Natural killer cell treated with Interleukin-12 subunit alpha and Interleukin-12 subunit beta and Interleukin-15 and Interleukin-18, amount 100 ng/mL, for 72 hours (primary cell): Measurements from ENCODE around the gene EEF1AKMT4. TPM values are rescaled to one million over a fixed set of nuclear protein-coding genes. Genes with fewer than 3 reads are reported as not detected.
"Not testable (repeated sequence)": the region's sequence is repeated elsewhere in the genome, so short reads cannot be mapped to it uniquely, and the experiment has no call there.

ENCODE experiments used
- ATAC-seq, 2 donors: fragments of 150-1000 bp; cut with Tn5 transposase in 1 of 2; sonication (Bioruptor Pico), chemical (Tn5 transposase) in 1 of 2; 2 replicates each; pipeline ENCODE4 v1.10.0; 2021
- DNase-seq: peaks from one replicate; pipeline ENCODE4 v3.0.0; 2022; ENCODE audit warnings: low spot score
- H3K27ac Mint-ChIP-seq, 2 donors: 1 replicate in 1 of 2; 2 replicates in 1 of 2; pipeline ENCODE4 v1.8.0; 2022; ENCODE audit warnings: mixed read lengths in 2 of 2, mild to moderate bottlenecking in 1 of 2, moderate library complexity in 1 of 2
- H3K27me3 Mint-ChIP-seq, 2 donors: 1 replicate in 1 of 2; 2 replicates in 1 of 2; pipeline ENCODE4 v1.8.0; 2022; ENCODE audit warnings: mixed read lengths in 2 of 2
- H3K36me3 Mint-ChIP-seq: one replicate; pipeline ENCODE4 v1.8.0; 2022; ENCODE audit warnings: mixed read lengths
- H3K4me1 Mint-ChIP-seq, 2 donors: 1 replicate in 1 of 2; 2 replicates in 1 of 2; pipeline ENCODE4 v1.8.0; 2022; ENCODE audit warnings: low read depth in 2 of 2, mixed read lengths in 2 of 2, mild to moderate bottlenecking in 1 of 2
- H3K4me3 Mint-ChIP-seq: one replicate; pipeline ENCODE4 v1.8.0; 2022; ENCODE audit warnings: mixed read lengths
- H3K9me3 Mint-ChIP-seq: 2 replicates; pipeline ENCODE4 v1.8.0; 2022; ENCODE audit warnings: mixed read lengths
- total RNA-seq, 2 donors: library from RNA; stranded (reverse); gene quantifications; one replicate each; pipeline ENCODE4 v1.2.3, GENCODE V29; 2022

The EEF1AKMT4 gene
- total RNA-seq, 2 donors from 2014 or later, result 11.9 to 16.8 TPM

- Mint-ChIP-seq H3K9me3 (no peaks in the 10 kb centered on the region), H3K4me3 (peak overlapping the region; percentile 57), H3K27ac (no peak overlapping the region), H3K4me1 (peaks cover 19 to 26% of the 10 kb centered on the region in 2 donors), H3K27me3 (peaks cover 0 to 10% of the 10 kb centered on the region in 2 donors), H3K36me3 (no peaks in the 10 kb centered on the region)
- ATAC-seq (no peak), DNase-seq (no peak)
Measured at GRCh38 chr3:184259396-184259877, 10.0 kb downstream of the EEF1AKMT4 start.

GRCh38 chr3:184259878-184260723 lies 10.6 kb downstream of the EEF1AKMT4 start:
- Mint-ChIP-seq H3K4me1 (peaks cover 19 to 26% of the 10 kb centered on the region in 2 donors), H3K27me3 (peaks cover 0 to 10% of the 10 kb centered on the region in 2 donors), H3K27ac (peak overlapping the region; percentile 47 to 76), H3K9me3 (no peaks in the 10 kb centered on the region), H3K4me3 (peak overlapping the region; percentile 89), H3K36me3 (no peaks in the 10 kb centered on the region)
- ATAC-seq (peak; percentile 54 to 67), DNase-seq (no peak)

DNA sequence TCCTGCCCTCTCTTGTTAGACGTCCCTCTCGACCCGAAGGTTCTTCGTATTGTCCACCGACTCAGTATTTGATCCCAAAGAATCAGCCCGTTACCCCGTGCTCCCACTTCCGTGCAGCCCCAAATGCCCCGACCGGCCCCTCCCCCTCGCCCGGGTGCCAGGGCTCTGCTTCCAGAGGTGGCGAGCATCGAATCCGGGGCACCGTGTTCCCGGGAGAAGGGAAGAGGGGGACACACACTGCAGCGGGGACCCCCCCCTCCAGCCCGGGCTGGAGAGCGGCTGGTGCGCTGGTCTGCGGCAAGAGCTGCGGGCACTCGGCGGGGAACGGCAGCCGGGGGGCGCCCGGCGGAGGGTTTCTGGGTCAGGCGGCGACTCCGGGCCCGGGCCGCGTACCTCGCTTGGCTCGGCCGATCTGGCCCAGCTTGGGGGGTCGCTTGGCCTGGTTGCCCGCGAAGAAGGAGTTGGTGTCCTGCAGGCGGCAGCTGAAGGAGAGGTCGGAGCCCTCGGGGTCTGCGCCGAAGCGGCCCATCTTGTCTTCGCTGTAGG lies 11.3 kb downstream of the EEF1AKMT4 start:
- Mint-ChIP-seq H3K9me3 (no peaks in the 10 kb centered on the region), H3K4me1 (peaks cover 19 to 23% of the 10 kb centered on the region in 2 donors), H3K27ac (peak overlapping the region; percentile 47 to 76), H3K27me3 (peaks cover 0 to 10% of the 10 kb centered on the region in 2 donors), H3K36me3 (no peaks in the 10 kb centered on the region), H3K4me3 (peak overlapping the region; percentile 89)
- no peak for DNase-seq
- ATAC-seq, result peak in 1 of 2 donors; percentile 1

GRCh38 chr3:184261270-184261853 lies 11.9 kb downstream of the EEF1AKMT4 start, which contains the start of gene CAMK2N2:
CAMK2N2 (minus strand) TSS chr3:184261553; CDS start chr3:184261285, 268 bp downstream.
- H3K27me3 Mint-ChIP-seq, result peaks cover 0 to 12% of the 10 kb centered on the region in 2 donors
- H3K4me1 Mint-ChIP-seq, result peaks cover 19 to 23% of the 10 kb centered on the region in 2 donors
- no peaks in the 10 kb centered on the region for H3K9me3 Mint-ChIP-seq
- H3K4me3 Mint-ChIP-seq, result peak within 1 kb of the TSS; percentile 90
- DNase-seq (peak; percentile 84), ATAC-seq (peak; percentile 82 to 89)
- no peaks in the 10 kb centered on the region for H3K36me3 Mint-ChIP-seq
- peak within 1 kb of the TSS; percentile 47 to 76 for H3K27ac Mint-ChIP-seq

- Mint-ChIP-seq H3K4me3 (peak overlapping the region; percentile 90), H3K4me1 (peaks cover 19 to 23% of the 10 kb centered on the region in 2 donors), H3K9me3 (no peaks in the 10 kb centered on the region), H3K36me3 (no peaks in the 10 kb centered on the region), H3K27me3 (peaks cover 3 to 13% of the 10 kb centered on the region in 2 donors), H3K27ac (peak overlapping the region; percentile 17)
- ATAC-seq (peak; percentile 25 to 34), DNase-seq (no peak)
Measured at GRCh38 chr3:184261854-184262763, 12.6 kb downstream of the EEF1AKMT4 start.

- Mint-ChIP-seq H3K9me3 (no peaks in the 10 kb centered on the region), H3K27me3 (peaks cover 8 to 17% of the 10 kb centered on the region in 2 donors), H3K36me3 (no peaks in the 10 kb centered on the region), H3K4me3 (peak overlapping the region; percentile 90), H3K4me1 (peaks cover 19 to 23% of the 10 kb centered on the region in 2 donors), H3K27ac (no peak overlapping the region)
- ATAC-seq, result no peak
- no peak for DNase-seq
Measured at GRCh38 chr3:184262764-184263179, 13.3 kb downstream of the EEF1AKMT4 start.

GRCh38 chr3:184267249-184267648 lies 17.8 kb downstream of the EEF1AKMT4 start:
- H3K27ac Mint-ChIP-seq, H3K36me3 Mint-ChIP-seq, H3K9me3 Mint-ChIP-seq, H3K4me3 Mint-ChIP-seq, H3K4me1 Mint-ChIP-seq, DNase-seq, ATAC-seq: not testable (repeated sequence)
- peaks cover 11 to 17% of the 10 kb centered on the region in 2 donors for H3K27me3 Mint-ChIP-seq

DNA sequence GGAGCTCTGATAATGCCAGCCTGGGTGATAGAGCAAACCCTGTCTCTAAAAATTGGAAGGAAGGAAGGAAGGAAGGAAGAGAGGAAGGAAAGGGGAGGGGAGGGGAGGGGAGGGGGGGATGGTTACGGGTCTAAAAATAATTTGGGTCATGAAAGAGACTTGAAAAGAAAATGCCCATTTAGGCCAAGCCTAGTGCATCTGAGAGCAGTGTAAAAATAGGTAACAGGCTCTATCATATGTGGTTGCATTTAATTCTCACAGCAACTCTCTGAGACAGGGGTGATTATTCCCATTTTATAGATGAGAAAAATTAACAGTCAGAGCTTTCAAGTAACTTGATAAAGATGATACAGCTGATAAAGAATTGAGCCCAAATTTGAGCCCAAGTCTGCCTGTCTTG lies 22.8 kb downstream of the EEF1AKMT4 start:
- Mint-ChIP-seq H3K27ac (no peak overlapping the region), H3K27me3 (peaks cover 27 to 45% of the 10 kb centered on the region in 2 donors), H3K9me3 (no peaks in the 10 kb centered on the region), H3K4me3 (no peak overlapping the region), H3K36me3 (no peaks in the 10 kb centered on the region), H3K4me1 (peaks cover 0 to 6% of the 10 kb centered on the region in 2 donors)
- no peak for DNase-seq
- ATAC-seq, result no peak

- H3K27ac Mint-ChIP-seq, result no peak overlapping the region
- DNase-seq (no peak), ATAC-seq (no peak)
- H3K4me3 Mint-ChIP-seq, result no peak overlapping the region
- peaks cover 0 to 6% of the 10 kb centered on the region in 2 donors for H3K4me1 Mint-ChIP-seq
- peaks cover 37 to 52% of the 10 kb centered on the region in 2 donors for H3K27me3 Mint-ChIP-seq
- H3K9me3 Mint-ChIP-seq, result no peaks in the 10 kb centered on the region
- H3K36me3 Mint-ChIP-seq, result no peaks in the 10 kb centered on the region
Measured at GRCh38 chr3:184275381-184275701, 25.9 kb downstream of the EEF1AKMT4 start.

GRCh38 chr3:184275961-184276910 lies 26.8 kb downstream of the EEF1AKMT4 start, which contains the start of gene ECE2:
ECE2 (plus strand) TSS chr3:184276022; CDS start chr3:184276154, 132 bp downstream.
- Mint-ChIP-seq H3K27me3 (peaks cover 37 to 52% of the 10 kb centered on the region in 2 donors), H3K4me3 (no peak within 1 kb of the TSS), H3K9me3 (no peaks in the 10 kb centered on the region), H3K4me1 (peaks cover 0 to 6% of the 10 kb centered on the region in 2 donors), H3K36me3 (no peaks in the 10 kb centered on the region), H3K27ac (no peak within 1 kb of the TSS)
- DNase-seq (no peak), ATAC-seq (peak in 1 of 2 donors; percentile 41)

GRCh38 chr3:184277366-184277765 lies 27.9 kb downstream of the EEF1AKMT4 start:
- Mint-ChIP-seq H3K36me3 (no peaks in the 10 kb centered on the region), H3K27ac (no peak overlapping the region), H3K4me1 (peaks cover 0 to 6% of the 10 kb centered on the region in 2 donors), H3K4me3 (no peak overlapping the region), H3K9me3 (no peaks in the 10 kb centered on the region), H3K27me3 (peaks cover 37 to 42% of the 10 kb centered on the region in 2 donors)
- DNase-seq (no peak), ATAC-seq (no peak)

DNA sequence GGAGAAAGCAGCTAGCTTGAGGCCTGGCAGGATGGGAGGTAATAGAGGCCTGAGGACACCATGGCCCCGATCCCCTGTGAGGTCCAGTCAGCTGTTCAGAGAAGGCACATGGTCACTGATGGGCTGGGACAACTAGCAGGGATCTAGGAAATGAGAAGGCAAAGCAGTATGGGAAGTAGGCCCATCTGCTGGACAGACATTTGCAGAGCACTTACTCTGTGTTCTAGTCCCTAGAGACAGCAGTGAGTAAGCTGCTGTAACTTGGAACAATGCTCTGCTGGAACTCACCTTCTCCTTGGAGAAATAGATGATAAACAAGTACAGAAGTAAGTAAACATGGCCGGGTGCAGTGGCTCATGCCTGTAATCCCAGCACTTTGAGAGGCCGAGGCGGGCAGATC lies 33.5 kb downstream of the EEF1AKMT4 start:
- Mint-ChIP-seq H3K27me3 (peaks cover 19 to 23% of the 10 kb centered on the region in 2 donors), H3K4me3 (no peak overlapping the region), H3K36me3 (no peaks in the 10 kb centered on the region), H3K4me1 (no peaks in the 10 kb centered on the region), H3K27ac (no peak overlapping the region), H3K9me3 (no peaks in the 10 kb centered on the region)
- no peak for DNase-seq
- ATAC-seq, result no peak
